Left forelimb (tissue), 1 donor: ENCODE results near the gene C1orf21.

Source experiments
- DNase-seq: peaks from one replicate; pipeline ENCODE4 v3.0.0-alpha.2; 2018; ENCODE audit warnings: low spot score

C1orf21 gene

GRCh38 chr1:184517130-184517529 lies 130.3 kb downstream of the C1orf21 start:
- no peak for DNase-seq

- no peak for DNase-seq
Measured at GRCh38 chr1:184518736-184519357, 132.0 kb downstream of the C1orf21 start.

- no peak for DNase-seq
Measured at GRCh38 chr1:184520336-184520735, 133.5 kb downstream of the C1orf21 start.

GRCh38 chr1:184524248-184524647 lies 137.4 kb downstream of the C1orf21 start:
- no peak for DNase-seq

- DNase-seq: no peak
Measured at GRCh38 chr1:184527402-184527801, 140.6 kb downstream of the C1orf21 start.

- no peak for DNase-seq
Measured at GRCh38 chr1:184530226-184530625, 143.4 kb downstream of the C1orf21 start.

GRCh38 chr1:184531296-184531695 lies 144.5 kb downstream of the C1orf21 start:
- DNase-seq: no peak

GRCh38 chr1:184532199-184532598 lies 145.4 kb downstream of the C1orf21 start:
- no peak for DNase-seq

- DNase-seq: no peak
Measured at GRCh38 chr1:184533049-184533448, 146.2 kb downstream of the C1orf21 start.

GRCh38 chr1:184533915-184534314 lies 147.1 kb downstream of the C1orf21 start:
- no peak for DNase-seq

GRCh38 chr1:184534690-184535089 lies 147.9 kb downstream of the C1orf21 start:
- DNase-seq: no peak

- DNase-seq: no peak
Measured at GRCh38 chr1:184535191-184535970, 148.6 kb downstream of the C1orf21 start.

- no peak for DNase-seq
Measured at GRCh38 chr1:184536246-184536985, 149.6 kb downstream of the C1orf21 start.

- DNase-seq: no peak
Measured at GRCh38 chr1:184539580-184539979, 152.8 kb downstream of the C1orf21 start.

- DNase-seq: no peak
Measured at GRCh38 chr1:184541537-184542152, 154.8 kb downstream of the C1orf21 start.

- DNase-seq: no peak
Measured at GRCh38 chr1:184542291-184542690, 155.5 kb downstream of the C1orf21 start.

GRCh38 chr1:184545601-184546000 lies 158.8 kb downstream of the C1orf21 start:
- no peak for DNase-seq

- DNase-seq: no peak
Measured at GRCh38 chr1:184552446-184552845, 165.6 kb downstream of the C1orf21 start.

GRCh38 chr1:184553845-184554244 lies 167.0 kb downstream of the C1orf21 start:
- no peak for DNase-seq

GRCh38 chr1:184555665-184556641 lies 169.1 kb downstream of the C1orf21 start:
- no peak for DNase-seq

GRCh38 chr1:184556665-184557064 lies 169.8 kb downstream of the C1orf21 start:
- no peak for DNase-seq
